Glomerular endothelial cell (primary cell): ENCODE measurements around the gene MAGI2. TPM values are rescaled to one million over a fixed set of nuclear protein-coding genes. Genes with fewer than 3 reads are reported as not detected.
"Not testable (repeated sequence)": the region's sequence is repeated elsewhere in the genome, so short reads cannot be mapped to it uniquely, and the experiment has no call there.

ENCODE experiments used
- DNase-seq: peaks from one replicate; pipeline ENCODE4 v3.0.0-alpha.2; 2011; ENCODE audit warnings: low read depth, low spot score; ENCODE audit errors: extremely low read depth
- total RNA-seq: library from RNA; depleted of rRNA; stranded (reverse); fragments of >200 nt; gene quantifications from 2 replicates; pipeline ENCODE4 v1.2.3, GENCODE V29; 2015

Gene MAGI2
- total RNA-seq, 1 donor from 2014 or later: 6.7 TPM

DNA sequence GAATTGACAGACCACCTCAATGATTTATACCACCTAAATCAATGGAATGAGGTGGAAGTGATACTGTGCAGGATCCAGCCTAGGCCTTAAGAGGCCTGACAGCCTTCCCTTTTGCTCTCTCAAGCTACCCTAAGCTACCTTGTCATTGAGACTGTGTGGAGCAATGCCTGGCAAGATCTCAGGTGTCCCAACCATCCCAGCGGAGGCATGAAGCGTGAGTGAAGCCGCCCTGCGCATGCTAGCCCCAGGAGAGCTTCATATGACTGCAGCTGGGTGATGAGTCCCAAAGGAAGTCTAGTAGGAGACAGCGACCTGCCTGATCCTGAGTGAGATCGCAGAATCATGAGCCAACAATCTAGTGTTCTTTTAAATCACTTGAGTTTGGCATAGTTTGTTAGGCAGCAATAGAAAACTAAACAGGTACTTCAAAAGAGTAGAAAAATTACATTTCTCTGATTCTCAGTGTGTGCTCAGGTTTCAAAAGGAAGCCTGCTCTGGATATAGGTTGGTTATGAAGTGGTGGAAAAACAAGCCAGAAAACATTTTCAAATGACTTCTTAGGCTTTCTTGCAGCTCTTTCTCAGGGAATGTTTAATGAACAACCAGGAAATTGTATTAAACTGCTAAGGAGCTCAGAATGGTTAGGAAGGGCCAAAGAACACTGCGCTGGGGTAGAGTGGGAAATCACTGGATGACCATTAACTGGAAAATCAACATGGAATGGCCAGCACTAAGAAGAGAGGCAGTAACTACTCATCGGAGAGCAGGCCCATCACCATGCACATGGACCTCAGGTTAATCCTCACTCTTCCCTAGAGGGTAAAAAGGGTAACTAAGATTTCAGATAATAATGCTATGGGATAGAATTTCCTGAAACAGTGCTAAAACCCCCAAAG, 1119.7 kb downstream of the MAGI2 start:
- no peak for DNase-seq

- DNase-seq: no peak
Observed at GRCh38 chr7:78329001-78329655, 1124.3 kb downstream of the MAGI2 start.

- no peak for DNase-seq
Observed at GRCh38 chr7:78327718-78328117, 1125.7 kb downstream of the MAGI2 start.

DNA sequence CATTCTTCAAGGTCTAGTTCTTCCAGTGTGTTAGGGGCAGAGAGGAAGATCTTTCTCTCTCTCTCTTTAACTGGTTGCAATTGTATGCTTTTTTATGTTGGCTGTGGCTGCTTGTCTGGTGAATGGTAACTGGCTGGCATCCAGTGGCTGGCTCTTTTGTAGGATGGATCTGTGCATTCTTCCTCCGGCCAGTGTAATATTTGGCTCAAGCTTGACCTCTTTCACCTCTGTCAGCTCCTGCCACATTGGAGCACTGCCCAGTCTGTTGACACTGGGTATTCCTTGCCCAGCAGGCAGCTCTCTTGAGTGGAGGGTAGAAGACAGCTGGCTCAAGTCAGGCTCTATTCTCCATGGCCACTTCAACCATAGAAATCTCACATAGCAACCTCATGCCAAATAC, 1126.6 kb downstream of the MAGI2 start:
- DNase-seq: no peak

DNA sequence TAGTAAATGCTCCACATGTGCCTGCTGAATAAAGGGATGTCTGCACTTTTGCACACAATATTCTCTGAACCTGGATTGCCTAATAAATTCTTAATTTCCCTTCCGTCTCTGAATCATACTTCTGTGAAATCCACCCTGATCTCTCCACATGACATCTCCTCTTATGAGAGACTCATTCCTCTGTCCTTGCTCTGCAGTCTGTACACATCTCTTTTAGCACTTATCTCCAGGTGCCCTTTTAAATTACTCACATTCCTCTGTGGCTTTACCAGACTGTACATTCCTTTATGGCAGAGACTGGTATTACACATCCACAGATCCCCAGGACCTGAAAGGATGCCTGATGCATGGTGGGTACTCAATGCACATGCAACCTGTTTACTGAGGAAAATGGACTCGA, 1127.3 kb downstream of the MAGI2 start:
- no peak for DNase-seq

DNA sequence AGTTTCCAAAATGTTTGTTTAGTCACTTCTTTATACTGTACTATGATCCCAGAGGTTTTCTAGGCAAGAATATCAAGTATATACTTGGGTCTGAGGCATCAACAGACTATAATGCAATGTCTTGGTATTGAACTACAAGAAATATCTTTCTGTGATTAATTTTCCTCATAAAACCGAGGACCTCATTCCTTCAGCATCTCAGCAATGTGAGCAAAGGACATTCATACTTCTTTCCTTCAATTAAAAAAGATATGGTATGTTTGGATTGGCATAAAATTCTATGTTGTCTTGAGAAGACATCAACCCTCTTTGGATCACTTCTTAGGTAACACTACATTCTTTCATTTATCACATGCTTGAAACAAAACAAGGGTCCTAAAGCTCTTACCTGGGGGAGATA, 1130.3 kb downstream of the MAGI2 start:
- DNase-seq: no peak

DNA sequence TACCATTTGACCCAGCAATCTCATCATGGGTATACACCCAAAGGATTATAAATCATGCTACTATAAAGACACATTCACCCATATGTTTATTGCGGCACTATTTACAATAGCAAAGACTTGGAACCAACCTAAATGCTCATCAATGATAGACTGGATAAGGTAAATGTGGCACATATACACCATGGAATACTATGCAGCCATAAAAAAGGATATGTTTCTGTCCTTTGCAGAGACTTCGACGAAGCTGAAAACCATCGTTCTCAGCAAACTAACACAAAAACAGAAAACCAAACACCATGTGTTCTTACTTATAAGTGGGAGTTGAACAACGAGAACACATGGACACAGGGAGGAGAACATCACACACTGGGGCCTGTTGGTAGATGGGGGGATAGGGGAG, 1131.2 kb downstream of the MAGI2 start:
- not testable (repeated sequence) for DNase-seq

DNA sequence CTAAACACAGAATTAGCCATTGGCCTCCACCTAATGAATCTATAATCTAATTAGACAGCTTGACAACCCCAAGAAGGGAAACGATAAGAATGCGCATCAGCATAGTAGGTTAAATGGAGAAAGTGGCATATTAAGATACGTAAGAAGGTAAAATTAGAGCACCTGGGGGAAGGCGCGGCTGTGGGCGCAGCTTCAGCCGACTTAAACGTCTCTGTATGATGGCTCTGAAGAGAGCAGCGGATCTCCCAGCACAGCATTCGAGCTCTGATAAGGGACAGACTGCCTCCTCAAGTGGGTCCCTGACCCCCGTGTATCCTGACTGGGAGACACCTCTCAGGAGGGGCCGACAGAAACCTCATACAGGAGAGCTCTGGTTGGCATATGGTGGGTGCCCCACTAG, 1136.1 kb downstream of the MAGI2 start:
- no peak for DNase-seq

- no peak for DNase-seq
Observed at GRCh38 chr7:78316110-78316509, 1137.4 kb downstream of the MAGI2 start.

DNA sequence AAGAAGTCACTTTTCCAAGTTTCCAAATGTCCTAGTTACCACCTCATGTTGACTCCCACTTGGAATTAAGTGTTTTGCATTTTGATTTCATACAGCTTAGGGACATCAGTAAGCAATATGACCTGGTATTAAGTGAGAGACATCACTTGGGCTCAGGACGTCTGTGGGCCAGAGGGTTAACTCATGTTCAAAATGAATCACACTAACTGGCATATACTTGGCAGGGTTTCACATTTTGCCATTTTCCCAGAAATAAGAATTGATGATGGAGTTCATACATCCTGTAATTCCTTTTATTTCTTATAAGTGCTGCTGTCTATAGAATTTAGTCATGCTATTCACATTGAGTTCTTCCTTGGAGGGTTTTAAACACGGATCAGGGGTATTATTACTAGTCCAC, 1138.3 kb downstream of the MAGI2 start:
- no peak for DNase-seq

DNA sequence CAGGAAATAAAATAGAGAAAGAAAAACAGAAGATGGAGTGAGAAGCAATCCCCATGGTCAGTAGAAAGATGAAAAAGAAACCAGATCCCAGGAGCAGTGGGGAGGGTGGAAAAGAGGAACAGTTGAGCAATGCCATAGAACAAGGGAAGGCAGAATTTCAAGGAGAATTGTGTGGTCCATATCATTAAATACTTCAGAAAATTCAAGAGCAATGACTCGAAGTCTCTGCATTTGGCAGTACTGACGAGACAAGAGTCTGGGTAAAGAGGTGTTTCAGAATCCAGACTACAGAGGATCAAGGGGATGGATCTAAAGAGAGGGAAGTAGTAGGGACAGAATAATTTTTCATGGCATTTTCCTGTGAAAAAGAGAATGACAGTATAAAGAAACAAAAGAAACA, 1142.3 kb downstream of the MAGI2 start:
- DNase-seq: no peak

DNA sequence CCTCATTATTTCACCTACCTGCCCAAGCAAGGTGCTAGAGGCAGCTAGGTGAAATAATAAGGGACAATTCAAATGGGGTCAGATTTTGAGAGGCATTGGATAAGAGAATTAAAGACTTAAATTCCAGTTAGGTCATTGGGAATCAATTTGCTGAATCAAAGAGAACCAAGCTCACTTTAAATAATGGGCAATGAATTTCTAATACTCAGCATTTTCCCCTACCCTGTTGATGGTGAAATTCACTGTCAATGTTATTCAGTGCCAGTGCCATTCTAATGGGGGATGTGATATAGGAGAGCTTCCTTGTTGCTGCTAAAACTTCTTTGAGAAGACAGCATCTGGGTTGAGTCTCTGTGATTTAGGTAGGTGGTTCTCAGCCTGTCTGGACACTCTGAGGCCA, 1145.6 kb downstream of the MAGI2 start:
- DNase-seq: no peak

- no peak for DNase-seq
Observed at GRCh38 chr7:78306634-78307033, 1146.8 kb downstream of the MAGI2 start.

- DNase-seq: no peak
Observed at GRCh38 chr7:78301407-78301806, 1152.1 kb downstream of the MAGI2 start.

GRCh38 chr7:78299088-78299487, 1154.4 kb downstream of the MAGI2 start:
- DNase-seq: no peak

DNA sequence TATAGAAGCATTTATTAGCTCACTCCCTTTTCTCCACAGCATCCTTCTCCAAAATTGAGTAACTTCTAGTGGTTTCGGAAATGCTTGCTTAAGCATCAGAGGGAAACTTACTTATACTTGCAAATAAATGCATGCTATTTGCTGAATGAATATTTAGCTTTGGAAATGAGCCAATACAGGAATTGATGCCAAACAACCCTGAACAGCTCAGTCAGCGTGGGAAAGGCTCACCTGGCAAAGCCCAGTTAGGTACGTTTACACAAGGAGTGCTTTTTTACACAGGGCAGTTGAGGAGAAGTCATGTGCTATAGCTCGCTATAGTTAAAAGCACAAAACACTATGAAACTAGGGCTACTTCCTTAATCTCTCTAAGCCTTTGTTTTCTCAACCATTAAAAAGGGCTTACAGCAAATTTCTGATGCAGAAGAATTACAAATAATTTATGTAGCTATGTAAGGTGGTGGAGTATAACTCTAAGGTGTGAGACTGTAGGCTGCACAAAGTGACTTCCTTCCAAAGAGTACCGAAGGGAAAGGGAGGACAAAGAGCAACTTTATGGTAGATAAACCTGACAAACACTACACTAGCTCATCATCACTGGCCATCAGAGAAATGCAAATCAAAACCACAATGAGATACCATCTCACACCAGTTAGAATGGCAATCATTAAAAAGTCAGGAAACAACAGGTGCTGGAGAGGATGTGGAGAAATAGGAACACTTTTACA, 1156.7 kb downstream of the MAGI2 start:
- DNase-seq: no peak

- DNase-seq: no peak
Observed at GRCh38 chr7:78296046-78296597, 1157.3 kb downstream of the MAGI2 start.

DNA sequence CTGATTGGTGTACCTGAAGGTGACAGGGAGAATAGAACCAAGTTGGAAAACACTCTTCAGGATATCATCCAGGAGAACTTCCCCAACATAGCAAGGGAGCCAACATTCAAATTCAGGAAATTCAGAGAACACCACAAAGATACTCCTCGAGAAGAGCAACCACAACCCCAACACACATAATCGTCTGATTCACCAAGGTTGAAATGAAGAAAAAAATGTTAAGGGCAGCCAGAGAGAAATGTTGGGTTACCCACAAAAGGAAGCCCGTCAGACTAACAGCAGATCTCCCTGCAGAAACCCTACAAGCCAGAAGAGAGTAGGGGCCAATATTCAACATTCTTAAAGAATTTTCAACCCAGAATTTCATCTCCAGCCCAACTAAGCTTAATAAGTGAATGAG, 1164.0 kb downstream of the MAGI2 start:
- not testable (repeated sequence) for DNase-seq

- DNase-seq: no peak
Observed at GRCh38 chr7:78284945-78285344, 1168.5 kb downstream of the MAGI2 start.

DNA sequence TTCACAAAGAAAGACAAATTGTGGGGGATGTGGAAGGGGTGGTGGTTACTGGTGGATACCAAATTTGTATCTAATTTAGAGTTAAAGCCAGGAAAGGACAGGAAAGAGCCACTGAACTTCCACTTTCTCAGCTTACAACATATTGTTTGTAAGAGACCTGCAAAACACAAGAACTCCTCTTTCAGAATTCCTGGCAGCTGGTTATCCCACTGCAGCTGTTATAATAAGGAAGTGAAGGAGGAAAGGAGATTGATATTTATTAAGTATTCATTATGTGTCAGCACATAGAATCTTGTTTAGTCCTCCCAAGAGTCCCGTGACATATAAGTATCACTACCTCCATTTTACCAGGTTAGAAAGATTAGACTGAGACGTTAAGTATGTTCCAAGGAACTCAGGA, 1173.2 kb downstream of the MAGI2 start:
- DNase-seq: no peak

- DNase-seq: no peak
Observed at GRCh38 chr7:78279457-78279856, 1174.0 kb downstream of the MAGI2 start.
